Activated CD4-positive, alpha-beta memory T cell treated with anti-CD3 and anti-CD28 coated beads, Interleukin-2, amount 10 ng/mL, durations not matched to agents 7 days and 5 days (primary cell): ENCODE data around the gene HCLS1. TPM values are rescaled to one million over a fixed set of nuclear protein-coding genes. Genes with fewer than 3 reads are reported as not detected.
"Not testable (repeated sequence)": the region's sequence is repeated elsewhere in the genome, so short reads cannot be mapped to it uniquely, and the experiment has no call there.

Experiments used
- CTCF ChIA-PET: fragments of 350-600 bp; sonication (Branson Sonifier 250); formaldehyde crosslinking; loops from one replicate; lab custom pipeline; 2021; ENCODE audit warnings: antibody characterized with exemption, inconsistent platforms; lab: Charles Lee
- POLR2A ChIA-PET: fragments of 350-600 bp; sonication (Branson Sonifier 250); formaldehyde crosslinking; loops from one replicate; lab custom pipeline; 2021; ENCODE audit warnings: antibody characterized with exemption; lab: Charles Lee
- DNase-seq: peaks from one replicate; pipeline ENCODE4 v3.0.0-alpha.2; 2020
- H3K27ac Mint-ChIP-seq: one replicate; pipeline ENCODE4 v1.8.0; 2021; ENCODE audit warnings: mild to moderate bottlenecking, mixed read lengths
- H3K27me3 Mint-ChIP-seq: one replicate; pipeline ENCODE4 v1.8.0; 2021; ENCODE audit warnings: mixed read lengths
- H3K36me3 Mint-ChIP-seq: one replicate; pipeline ENCODE4 v1.8.0; 2021; ENCODE audit warnings: low read depth, mixed read lengths
- H3K4me1 Mint-ChIP-seq: one replicate; pipeline ENCODE4 v1.8.0; 2021; ENCODE audit warnings: mixed read lengths
- H3K4me3 Mint-ChIP-seq: one replicate; pipeline ENCODE4 v1.8.0; 2021; ENCODE audit warnings: mild to moderate bottlenecking, mixed read lengths
- H3K9me3 Mint-ChIP-seq: one replicate; pipeline ENCODE4 v1.8.0; 2021; ENCODE audit warnings: mixed read lengths
- total RNA-seq, 2 experiments: library from RNA; stranded (reverse); gene quantifications; one replicate each; pipeline ENCODE4 v1.2.3, GENCODE V29; 2021

Gene HCLS1
- total RNA-seq, 2 experiments from 2014 or later: 380 to 382 TPM

- no peak overlapping the region for H3K27ac Mint-ChIP-seq
- no peaks in the 10 kb centered on the region for H3K36me3 Mint-ChIP-seq
- H3K27me3 Mint-ChIP-seq: peaks cover 6% of the 10 kb centered on the region
- POLR2A ChIA-PET: no interaction called here
- H3K4me1 Mint-ChIP-seq: peaks cover 3% of the 10 kb centered on the region
- H3K4me3 Mint-ChIP-seq: no peak overlapping the region
- DNase-seq: no peak
- no peaks in the 10 kb centered on the region for H3K9me3 Mint-ChIP-seq
- CTCF ChIA-PET: no interaction called here
Measured at GRCh38 chr3:121619691-121620090, 41.0 kb downstream of the HCLS1 start.

- Mint-ChIP-seq H3K4me3 (no peak overlapping the region), H3K27ac (no peak overlapping the region), H3K27me3 (peaks cover under 1% of the 10 kb centered on the region), H3K4me1 (no peaks in the 10 kb centered on the region), H3K36me3 (no peaks in the 10 kb centered on the region), H3K9me3 (no peaks in the 10 kb centered on the region)
- no peak for DNase-seq
- CTCF ChIA-PET: no interaction called here
- POLR2A ChIA-PET: no interaction called here
Measured at GRCh38 chr3:121606106-121606505, 54.6 kb downstream of the HCLS1 start.

GRCh38 chr3:121604759-121605158 is 55.9 kb downstream of the HCLS1 start:
- H3K4me3 Mint-ChIP-seq: no peak overlapping the region
- peaks cover 2% of the 10 kb centered on the region for H3K27me3 Mint-ChIP-seq
- ChIA-PET POLR2A (no interaction called here), CTCF (no interaction called here)
- H3K36me3 Mint-ChIP-seq: no peaks in the 10 kb centered on the region
- DNase-seq: no peak
- H3K9me3 Mint-ChIP-seq: no peaks in the 10 kb centered on the region
- no peak overlapping the region for H3K27ac Mint-ChIP-seq
- H3K4me1 Mint-ChIP-seq: no peaks in the 10 kb centered on the region

GRCh38 chr3:121601212-121601812 is 59.4 kb downstream of the HCLS1 start:
- no peak for DNase-seq
- no peaks in the 10 kb centered on the region for H3K9me3 Mint-ChIP-seq
- H3K27ac Mint-ChIP-seq: no peak overlapping the region
- CTCF ChIA-PET: no interaction called here
- H3K4me3 Mint-ChIP-seq: no peak overlapping the region
- peaks cover 2% of the 10 kb centered on the region for H3K27me3 Mint-ChIP-seq
- POLR2A ChIA-PET: no interaction called here
- no peaks in the 10 kb centered on the region for H3K4me1 Mint-ChIP-seq
- H3K36me3 Mint-ChIP-seq: no peaks in the 10 kb centered on the region

- not testable (repeated sequence) for H3K27ac Mint-ChIP-seq, H3K27me3 Mint-ChIP-seq
Measured at GRCh38 chr3:121599900-121600299, 60.8 kb downstream of the HCLS1 start.

GRCh38 chr3:121598564-121598963 is 62.1 kb downstream of the HCLS1 start:
- Mint-ChIP-seq H3K9me3 (no peaks in the 10 kb centered on the region), H3K36me3 (no peaks in the 10 kb centered on the region), H3K4me1 (no peaks in the 10 kb centered on the region), H3K27me3 (peaks cover 2% of the 10 kb centered on the region), H3K4me3 (no peak overlapping the region), H3K27ac (no peak overlapping the region)
- CTCF ChIA-PET: interaction anchor here (1.2 kb wide), 1 partner anchor 35 kb away, joined by 3 read pairs; no protein-coding TSS in a partner anchor
- DNase-seq: no peak
- POLR2A ChIA-PET: no interaction called here

More at GRCh38 chr3:121599900-121600299, 60.8 kb downstream of the HCLS1 start:
- DNase-seq, H3K36me3 Mint-ChIP-seq, H3K4me1 Mint-ChIP-seq, H3K4me3 Mint-ChIP-seq, H3K9me3 Mint-ChIP-seq, POLR2A ChIA-PET: not testable (repeated sequence)
- CTCF ChIA-PET: interaction anchor here (0.7 kb wide), 1 partner anchor 527 kb away, joined by 3 read pairs; no protein-coding TSS in a partner anchor

GRCh38 chr3:121595765-121596406 is 64.8 kb downstream of the HCLS1 start:
- ChIA-PET CTCF (no interaction called here), POLR2A (no interaction called here)
- DNase-seq: no peak
- Mint-ChIP-seq H3K27me3 (peaks cover 10% of the 10 kb centered on the region), H3K4me3 (no peak overlapping the region), H3K4me1 (no peaks in the 10 kb centered on the region), H3K27ac (no peak overlapping the region), H3K36me3 (no peaks in the 10 kb centered on the region), H3K9me3 (no peaks in the 10 kb centered on the region)

- peaks cover 13% of the 10 kb centered on the region for H3K27me3 Mint-ChIP-seq
- ChIA-PET POLR2A (no interaction called here), CTCF (no interaction called here)
- H3K36me3 Mint-ChIP-seq: no peaks in the 10 kb centered on the region
- H3K4me3 Mint-ChIP-seq: no peak overlapping the region
- no peaks in the 10 kb centered on the region for H3K9me3 Mint-ChIP-seq
- H3K4me1 Mint-ChIP-seq: no peaks in the 10 kb centered on the region
- no peak for DNase-seq
- H3K27ac Mint-ChIP-seq: no peak overlapping the region
Measured at GRCh38 chr3:121594850-121595249, 65.9 kb downstream of the HCLS1 start.

GRCh38 chr3:121593806-121594205 is 66.9 kb downstream of the HCLS1 start:
- H3K27ac Mint-ChIP-seq, H3K9me3 Mint-ChIP-seq, DNase-seq, H3K4me3 Mint-ChIP-seq, H3K4me1 Mint-ChIP-seq, POLR2A ChIA-PET, H3K36me3 Mint-ChIP-seq: not testable (repeated sequence)
- CTCF ChIA-PET: interaction anchor here (0.6 kb wide), 1 partner anchor 38 kb away, joined by 3 read pairs; no protein-coding TSS in a partner anchor
- peaks cover 13% of the 10 kb centered on the region for H3K27me3 Mint-ChIP-seq

GRCh38 chr3:121592856-121593702 is 67.6 kb downstream of the HCLS1 start, which contains the start of gene FBXO40:
Gene FBXO40, plus strand, starts transcription at chr3:121593379. Its CDS starts 27,197 bp downstream, at chr3:121620576.
- H3K27ac Mint-ChIP-seq: no peak within 1 kb of the TSS
- H3K4me1 Mint-ChIP-seq: no peaks in the 10 kb centered on the region
- peaks cover 13% of the 10 kb centered on the region for H3K27me3 Mint-ChIP-seq
- no peak for DNase-seq
- H3K9me3 Mint-ChIP-seq: no peaks in the 10 kb centered on the region
- ChIA-PET CTCF (no interaction called here), POLR2A (interaction anchor here (0.6 kb wide), 1 partner anchor 33 kb away, joined by 3 read pairs; no protein-coding TSS in a partner anchor)
- no peaks in the 10 kb centered on the region for H3K36me3 Mint-ChIP-seq
- H3K4me3 Mint-ChIP-seq: no peak within 1 kb of the TSS

- H3K27me3 Mint-ChIP-seq: peaks cover 18% of the 10 kb centered on the region
- no peak overlapping the region for H3K4me3 Mint-ChIP-seq
- H3K27ac Mint-ChIP-seq: no peak overlapping the region
- DNase-seq: no peak
- H3K9me3 Mint-ChIP-seq: no peaks in the 10 kb centered on the region
- H3K36me3 Mint-ChIP-seq: no peaks in the 10 kb centered on the region
- ChIA-PET CTCF (no interaction called here), POLR2A (no interaction called here)
- no peaks in the 10 kb centered on the region for H3K4me1 Mint-ChIP-seq
Measured at GRCh38 chr3:121584418-121584817, 76.3 kb downstream of the HCLS1 start.

- ChIA-PET POLR2A (no interaction called here), CTCF (no interaction called here)
- no peaks in the 10 kb centered on the region for H3K36me3 Mint-ChIP-seq
- DNase-seq: no peak
- peaks cover 17% of the 10 kb centered on the region for H3K27me3 Mint-ChIP-seq
- H3K4me1 Mint-ChIP-seq: no peaks in the 10 kb centered on the region
- H3K27ac Mint-ChIP-seq: no peak overlapping the region
- no peaks in the 10 kb centered on the region for H3K9me3 Mint-ChIP-seq
- H3K4me3 Mint-ChIP-seq: no peak overlapping the region
Measured at GRCh38 chr3:121581691-121582090, 79.0 kb downstream of the HCLS1 start.
